ENCODE results near the gene NAPG. TPM values are rescaled to one million over a fixed set of nuclear protein-coding genes. Genes with fewer than 3 reads are reported as not detected.
A peak's percentile ranks its signal among the peaks of the same experiment; 100 is the strongest.
"Not testable (repeated sequence)": the region's sequence is repeated elsewhere in the genome, so short reads cannot be mapped to it uniquely, and the experiment has no call there.

NAPG gene
- total and polyA plus RNA-seq, 4 donors: 54.9 to 125 (median 57.1) TPM

- Histone ChIP-seq H3K27me3 (ENCODE audit: control insufficient read depth, insufficient read depth, low read length) (no peaks in the 10 kb centered on the region), H3K9me3 (ENCODE audit: control insufficient read depth, insufficient read depth, low read length) (no peaks in the 10 kb centered on the region), H3K36me3 (ENCODE audit: control insufficient read depth, insufficient read depth, low read length) (peaks cover 20% of the 10 kb centered on the region), H3K4me3 (ENCODE audit: low read depth, low read length) (no peak overlapping the region), H3K27ac (ENCODE audit: low read depth, low read length) (no peak overlapping the region), H3K4me1 (ENCODE audit: control insufficient read depth, insufficient read depth, low read length) (peaks cover 16% of the 10 kb centered on the region)
- DNase-seq (ENCODE audit: low read depth in 4 of 6, low spot score in 6 of 6): no peak
- whole genome bisulfite sequencing (ENCODE audit: insufficient coverage): 93% methylated on average over 4 of the region's 4 CpGs
Measured at GRCh38 chr18:10558967-10559298, 33.1 kb downstream of the NAPG start.

GRCh38 chr18:10559553-10560451 lies 34.0 kb downstream of the NAPG start:
- WGBS (ENCODE audit: insufficient coverage): 41% methylated on average over 17 of the region's 17 CpGs
- Histone ChIP-seq H3K9me3 (ENCODE audit: control insufficient read depth, insufficient read depth, low read length) (no peaks in the 10 kb centered on the region), H3K4me1 (ENCODE audit: control insufficient read depth, insufficient read depth, low read length) (peaks cover 16% of the 10 kb centered on the region), H3K27me3 (ENCODE audit: control insufficient read depth, insufficient read depth, low read length) (no peaks in the 10 kb centered on the region), H3K27ac (ENCODE audit: low read depth, low read length) (no peak overlapping the region), H3K36me3 (ENCODE audit: control insufficient read depth, insufficient read depth, low read length) (peaks cover 16% of the 10 kb centered on the region), H3K4me3 (ENCODE audit: low read depth, low read length) (peak overlapping the region; percentile 22)
- no peak for DNase-seq (ENCODE audit: low read depth in 4 of 6, low spot score in 6 of 6)

- H3K36me3 ChIP-seq (ENCODE audit: control insufficient read depth, insufficient read depth, low read length): peaks cover 11% of the 10 kb centered on the region
- no peak overlapping the region for H3K27ac ChIP-seq (ENCODE audit: low read depth, low read length)
- 19% methylated on average over 7 of the region's 17 CpGs for WGBS (ENCODE audit: insufficient coverage)
- peak overlapping the region; percentile 22 for H3K4me3 ChIP-seq (ENCODE audit: low read depth, low read length)
- no peaks in the 10 kb centered on the region for H3K27me3 ChIP-seq (ENCODE audit: control insufficient read depth, insufficient read depth, low read length)
- H3K4me1 ChIP-seq (ENCODE audit: control insufficient read depth, insufficient read depth, low read length): peaks cover 16% of the 10 kb centered on the region
- peak; percentile 74 to 96 (median 78) for DNase-seq (ENCODE audit: low read depth in 4 of 6, low spot score in 6 of 6)
- no peaks in the 10 kb centered on the region for H3K9me3 ChIP-seq (ENCODE audit: control insufficient read depth, insufficient read depth, low read length)
Measured at GRCh38 chr18:10560452-10561045, 34.7 kb downstream of the NAPG start.

- no peak for DNase-seq (ENCODE audit: low read depth in 4 of 6, low spot score in 6 of 6)
- 100% methylated on average over 1 of the region's 5 CpGs for WGBS (ENCODE audit: insufficient coverage)
- Histone ChIP-seq H3K27me3 (ENCODE audit: control insufficient read depth, insufficient read depth, low read length) (no peaks in the 10 kb centered on the region), H3K4me1 (ENCODE audit: control insufficient read depth, insufficient read depth, low read length) (peaks cover 16% of the 10 kb centered on the region), H3K9me3 (ENCODE audit: control insufficient read depth, insufficient read depth, low read length) (no peaks in the 10 kb centered on the region), H3K36me3 (ENCODE audit: control insufficient read depth, insufficient read depth, low read length) (peaks cover 2% of the 10 kb centered on the region), H3K27ac (ENCODE audit: low read depth, low read length) (no peak overlapping the region), H3K4me3 (ENCODE audit: low read depth, low read length) (no peak overlapping the region)
Measured at GRCh38 chr18:10562773-10563160, 36.9 kb downstream of the NAPG start.

- 81% methylated on average over 9 of the region's 9 CpGs for WGBS (ENCODE audit: insufficient coverage)
- DNase-seq (ENCODE audit: low read depth in 4 of 6, low spot score in 6 of 6): peak in 2 of 6 donors; percentile 24 to 53
- Histone ChIP-seq H3K36me3 (ENCODE audit: control insufficient read depth, insufficient read depth, low read length) (no peaks in the 10 kb centered on the region), H3K4me3 (ENCODE audit: low read depth, low read length) (no peak overlapping the region), H3K9me3 (ENCODE audit: control insufficient read depth, insufficient read depth, low read length) (no peaks in the 10 kb centered on the region), H3K27ac (ENCODE audit: low read depth, low read length) (no peak overlapping the region), H3K4me1 (ENCODE audit: control insufficient read depth, insufficient read depth, low read length) (peaks cover 16% of the 10 kb centered on the region), H3K27me3 (ENCODE audit: control insufficient read depth, insufficient read depth, low read length) (no peaks in the 10 kb centered on the region)
Measured at GRCh38 chr18:10563886-10564285, 38.1 kb downstream of the NAPG start.

GRCh38 chr18:10564975-10565773 lies 39.3 kb downstream of the NAPG start:
- WGBS (ENCODE audit: insufficient coverage): 91% methylated on average over 10 of the region's 10 CpGs
- Histone ChIP-seq H3K4me1 (ENCODE audit: control insufficient read depth, insufficient read depth, low read length) (peaks cover 8% of the 10 kb centered on the region), H3K36me3 (ENCODE audit: control insufficient read depth, insufficient read depth, low read length) (no peaks in the 10 kb centered on the region), H3K27me3 (ENCODE audit: control insufficient read depth, insufficient read depth, low read length) (no peaks in the 10 kb centered on the region), H3K27ac (ENCODE audit: low read depth, low read length) (no peak overlapping the region), H3K4me3 (ENCODE audit: low read depth, low read length) (no peak overlapping the region), H3K9me3 (ENCODE audit: control insufficient read depth, insufficient read depth, low read length) (no peaks in the 10 kb centered on the region)
- DNase-seq (ENCODE audit: low read depth in 4 of 6, low spot score in 6 of 6): no peak

GRCh38 chr18:10565835-10566234 lies 40.0 kb downstream of the NAPG start:
- peaks cover 1% of the 10 kb centered on the region for H3K4me1 ChIP-seq (ENCODE audit: control insufficient read depth, insufficient read depth, low read length)
- DNase-seq (ENCODE audit: low read depth in 4 of 6, low spot score in 6 of 6): no peak
- H3K27ac ChIP-seq (ENCODE audit: low read depth, low read length): no peak overlapping the region
- H3K27me3 ChIP-seq (ENCODE audit: control insufficient read depth, insufficient read depth, low read length): no peaks in the 10 kb centered on the region
- WGBS (ENCODE audit: insufficient coverage): no CpG with 5 or more reads among the region's 5 CpGs
- H3K36me3 ChIP-seq (ENCODE audit: control insufficient read depth, insufficient read depth, low read length): no peaks in the 10 kb centered on the region
- H3K9me3 ChIP-seq (ENCODE audit: control insufficient read depth, insufficient read depth, low read length): no peaks in the 10 kb centered on the region
- H3K4me3 ChIP-seq (ENCODE audit: low read depth, low read length): no peak overlapping the region

GRCh38 chr18:10566390-10566789 lies 40.6 kb downstream of the NAPG start:
- H3K9me3 ChIP-seq (ENCODE audit: control insufficient read depth, insufficient read depth, low read length): no peaks in the 10 kb centered on the region
- no peak overlapping the region for H3K4me3 ChIP-seq (ENCODE audit: low read depth, low read length)
- no peaks in the 10 kb centered on the region for H3K36me3 ChIP-seq (ENCODE audit: control insufficient read depth, insufficient read depth, low read length)
- H3K27me3 ChIP-seq (ENCODE audit: control insufficient read depth, insufficient read depth, low read length): no peaks in the 10 kb centered on the region
- H3K4me1 ChIP-seq (ENCODE audit: control insufficient read depth, insufficient read depth, low read length): no peaks in the 10 kb centered on the region
- H3K27ac ChIP-seq (ENCODE audit: low read depth, low read length): no peak overlapping the region
- DNase-seq (ENCODE audit: low read depth in 4 of 6, low spot score in 6 of 6): no peak
- WGBS (ENCODE audit: insufficient coverage): 83% methylated on average over 1 of the region's 3 CpGs

- H3K27ac ChIP-seq (ENCODE audit: low read depth, low read length); H3K36me3 ChIP-seq (ENCODE audit: control insufficient read depth, insufficient read depth, low read length); H3K4me1 ChIP-seq (ENCODE audit: control insufficient read depth, insufficient read depth, low read length); H3K4me3 ChIP-seq (ENCODE audit: low read depth, low read length); H3K9me3 ChIP-seq (ENCODE audit: control insufficient read depth, insufficient read depth, low read length); H3K27me3 ChIP-seq (ENCODE audit: control insufficient read depth, insufficient read depth, low read length); DNase-seq (ENCODE audit: low read depth in 4 of 6, low spot score in 6 of 6): not testable (repeated sequence)
- no CpG with 5 or more reads among the region's 5 CpGs for WGBS (ENCODE audit: insufficient coverage)
Measured at GRCh38 chr18:10569941-10570340, 44.1 kb downstream of the NAPG start.
